Common myeloid progenitor, CD34-positive (primary cell): ENCODE measurements around the gene DCAF7.
A peak's percentile ranks its signal among the peaks of the same experiment; 100 is the strongest.

Experiments used
- CTCF ChIA-PET: fragments of 350-600 bp; sonication (Branson Sonifier 250); formaldehyde crosslinking; loops from one replicate; lab custom pipeline; 2021; ENCODE audit warnings: antibody characterized with exemption; lab: Charles Lee
- POLR2A ChIA-PET: fragments of 350-600 bp; sonication (Branson Sonifier 250); formaldehyde crosslinking; loops from one replicate; lab custom pipeline; 2021; ENCODE audit warnings: antibody characterized with exemption; lab: Charles Lee
- DNase-seq, 3 donors: peaks; one replicate each; pipeline versions ENCODE4 v3.0.0 to v3.0.0-alpha.2; 2013
- H3K27ac ChIP-seq, 2 experiments: 1 replicate in 1 of 2; 2 replicates in 1 of 2; pipeline ENCODE4 v1.7.0; 2013; ENCODE audit warnings: inconsistent platforms in 2 of 2, low read length in 2 of 2, mild to moderate bottlenecking in 2 of 2, low read depth in 1 of 2, moderate library complexity in 1 of 2; ENCODE audit not compliant: severe bottlenecking in 2 of 2, insufficient read depth in 1 of 2, poor library complexity in 1 of 2
- H3K27me3 ChIP-seq, 5 experiments: replicated peaks in 2 of 5; 1 replicate in 3 of 5; 2 replicates in 2 of 5; pipeline versions ENCODE4 v1.6.1 to v1.7.0; 2013; ENCODE audit warnings: low read length in 4 of 5, mild to moderate bottlenecking in 2 of 5, moderate library complexity in 2 of 5, inconsistent platforms in 1 of 5; ENCODE audit not compliant: insufficient read depth in 5 of 5, control insufficient read depth in 4 of 5
- H3K36me3 ChIP-seq, 4 experiments: 1 replicate in 2 of 4; 2 replicates in 2 of 4; pipeline versions ENCODE4 v1.6.1 to v1.7.0; 2013; ENCODE audit warnings: low read length in 3 of 4, control low read depth in 1 of 4, mild to moderate bottlenecking in 1 of 4; ENCODE audit not compliant: control insufficient read depth in 4 of 4, insufficient read depth in 4 of 4
- H3K4me1 ChIP-seq, 4 experiments: 1 replicate in 3 of 4; 2 replicates in 1 of 4; pipeline versions ENCODE4 v1.6.1 to v1.7.1; 2013; ENCODE audit warnings: low read length in 3 of 4, mild to moderate bottlenecking in 3 of 4, control low read depth in 1 of 4, inconsistent platforms in 1 of 4, moderate library complexity in 1 of 4; ENCODE audit not compliant: control insufficient read depth in 4 of 4, insufficient read depth in 4 of 4; ENCODE audit errors: control extremely low read depth in 1 of 4
- H3K4me3 ChIP-seq, 7 experiments: 1 replicate in 4 of 7; 2 replicates in 3 of 7; pipeline versions ENCODE4 v1.5.1 to v1.7.0; 2013; ENCODE audit warnings: mild to moderate bottlenecking in 7 of 7, low read length in 6 of 7, moderate library complexity in 6 of 7, inconsistent platforms in 2 of 7, low read depth in 2 of 7, control low read depth in 1 of 7; ENCODE audit not compliant: insufficient read depth in 4 of 7, control insufficient read depth in 1 of 7; ENCODE audit errors: extremely low read depth in 1 of 7
- H3K9me3 ChIP-seq, 5 experiments: 1 replicate in 4 of 5; 2 replicates in 1 of 5; pipeline versions ENCODE4 v1.6.1 to v1.7.1; 2013; ENCODE audit warnings: low read length in 4 of 5, mild to moderate bottlenecking in 2 of 5, inconsistent platforms in 1 of 5, low read depth in 1 of 5, moderate library complexity in 1 of 5; ENCODE audit not compliant: control insufficient read depth in 4 of 5, insufficient read depth in 2 of 5; ENCODE audit errors: control extremely low read depth in 1 of 5
- WGBS: methylation state at CpG from one replicate; pipeline ENCODE4 v1.1.5; 2013; ENCODE audit not compliant: insufficient coverage; 5-methylcytosine and 5-hydroxymethylcytosine counted together

DCAF7 gene

GRCh38 chr17:63534078-63534570, 16.2 kb upstream of the DCAF7 start:
- POLR2A ChIA-PET: no interaction called here
- WGBS: 95% methylated on average over 15 of the region's 17 CpGs
- CTCF ChIA-PET: no interaction called here

GRCh38 chr17:63534816-63535455, 15.3 kb upstream of the DCAF7 start:
- ChIA-PET CTCF (no interaction called here), POLR2A (no interaction called here)
- no peaks in the 10 kb centered on the region for H3K9me3 ChIP-seq
- WGBS: 92% methylated on average over 13 of the region's 13 CpGs
- H3K36me3 ChIP-seq: no peaks in the 10 kb centered on the region
- no peak overlapping the region for H3K4me3 ChIP-seq
- no peak for DNase-seq
- peaks cover 0 to 9% (median 8%) of the 10 kb centered on the region in 4 experiments for H3K4me1 ChIP-seq
- no peak overlapping the region for H3K27ac ChIP-seq
- H3K27me3 ChIP-seq: peaks cover 0 to 25% (median 14%) of the 10 kb centered on the region in 5 experiments

More at GRCh38 chr17:63534078-63534570, 16.2 kb upstream of the DCAF7 start:
- Histone ChIP-seq H3K9me3 (no peaks in the 10 kb centered on the region), H3K4me3 (no peak overlapping the region), H3K36me3 (no peaks in the 10 kb centered on the region), H3K4me1 (peaks cover 0 to 9% (median 8%) of the 10 kb centered on the region in 4 experiments), H3K27ac (no peak overlapping the region), H3K27me3 (peaks cover 0 to 24% (median 12%) of the 10 kb centered on the region in 5 experiments)
- no peak for DNase-seq

DNA sequence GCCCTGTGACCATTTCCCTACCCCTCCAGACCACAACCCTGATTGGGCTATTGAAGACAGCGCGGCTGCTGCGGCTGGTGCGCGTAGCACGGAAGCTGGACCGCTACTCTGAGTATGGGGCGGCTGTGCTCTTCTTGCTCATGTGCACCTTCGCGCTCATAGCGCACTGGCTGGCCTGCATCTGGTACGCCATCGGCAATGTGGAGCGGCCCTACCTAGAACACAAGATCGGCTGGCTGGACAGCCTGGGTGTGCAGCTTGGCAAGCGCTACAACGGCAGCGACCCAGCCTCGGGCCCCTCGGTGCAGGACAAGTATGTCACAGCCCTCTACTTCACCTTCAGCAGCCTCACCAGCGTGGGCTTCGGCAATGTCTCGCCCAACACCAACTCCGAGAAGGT, 14.6 kb upstream of the DCAF7 start:
- Histone ChIP-seq H3K36me3 (no peaks in the 10 kb centered on the region), H3K4me1 (peaks cover 0 to 12% (median 10%) of the 10 kb centered on the region in 4 experiments), H3K27ac (no peak overlapping the region), H3K4me3 (no peak overlapping the region), H3K9me3 (no peaks in the 10 kb centered on the region), H3K27me3 (peaks cover 0 to 25% (median 14%) of the 10 kb centered on the region in 5 experiments)
- no peak for DNase-seq
- ChIA-PET POLR2A (no interaction called here), CTCF (no interaction called here)
- 98% methylated on average over 23 of the region's 24 CpGs for WGBS

DNA sequence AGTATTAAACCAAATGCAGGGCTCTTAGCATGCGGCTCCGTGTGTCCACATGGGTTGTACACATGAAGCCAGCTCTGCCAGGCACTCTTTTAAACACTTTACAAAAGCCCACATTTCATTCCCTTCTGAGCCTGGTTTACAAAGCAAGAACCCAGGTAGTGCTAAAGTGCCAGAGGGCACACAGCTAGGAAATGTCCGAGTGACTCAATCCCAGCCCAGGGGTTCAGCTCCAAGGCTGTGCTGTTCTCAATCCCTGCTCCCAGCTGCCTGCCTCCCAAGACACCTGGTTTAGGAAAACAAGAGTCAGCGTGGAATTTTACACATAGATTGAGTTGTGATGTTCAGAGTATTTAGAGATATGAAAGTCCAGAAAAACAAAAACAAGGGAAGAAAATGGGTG, 13.3 kb upstream of the DCAF7 start:
- H3K4me3 ChIP-seq: no peak overlapping the region
- H3K9me3 ChIP-seq: no peaks in the 10 kb centered on the region
- no peaks in the 10 kb centered on the region for H3K36me3 ChIP-seq
- no peak for DNase-seq
- H3K4me1 ChIP-seq: peaks cover 0 to 23% (median 15%) of the 10 kb centered on the region in 4 experiments
- no peak overlapping the region for H3K27ac ChIP-seq
- WGBS: 92% methylated on average over 4 of the region's 4 CpGs
- CTCF ChIA-PET: interaction anchor here (0.7 to 1.5 kb wide), 3 partner anchors 13 to 75 kb away, joined by 3 read pairs; no protein-coding TSS in a partner anchor
- POLR2A ChIA-PET: no interaction called here
- H3K27me3 ChIP-seq: peaks cover 0 to 25% (median 14%) of the 10 kb centered on the region in 5 experiments

DNA sequence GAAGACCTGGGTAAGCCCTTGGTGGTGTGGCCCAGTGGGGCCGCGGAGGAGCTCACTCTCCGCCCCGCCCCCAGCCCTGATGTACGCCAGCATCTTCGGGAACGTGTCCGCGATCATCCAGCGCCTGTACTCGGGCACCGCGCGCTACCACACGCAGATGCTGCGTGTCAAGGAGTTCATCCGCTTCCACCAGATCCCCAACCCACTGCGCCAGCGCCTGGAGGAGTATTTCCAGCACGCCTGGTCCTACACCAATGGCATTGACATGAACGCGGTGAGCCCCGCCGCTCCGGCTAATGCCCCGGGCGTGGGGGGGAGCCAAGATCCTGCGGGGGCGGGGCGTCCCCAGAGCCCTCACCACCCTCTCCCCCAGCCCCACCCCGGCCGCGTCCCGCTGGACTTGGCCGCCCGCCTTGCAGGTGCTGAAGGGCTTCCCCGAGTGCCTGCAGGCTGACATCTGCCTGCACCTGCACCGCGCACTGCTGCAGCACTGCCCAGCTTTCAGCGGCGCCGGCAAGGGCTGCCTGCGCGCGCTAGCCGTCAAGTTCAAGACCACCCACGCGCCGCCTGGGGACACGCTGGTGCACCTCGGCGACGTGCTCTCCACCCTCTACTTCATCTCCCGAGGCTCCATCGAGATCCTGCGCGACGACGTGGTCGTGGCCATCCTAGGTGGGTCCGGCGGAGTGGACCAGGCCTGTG, 12.1 kb upstream of the DCAF7 start:
- Histone ChIP-seq H3K4me3 (peak overlapping the region in 3 of 7 experiments; percentile 45 to 66 (median 53)), H3K27me3 (peaks cover 0 to 25% (median 14%) of the 10 kb centered on the region in 5 experiments), H3K27ac (no peak overlapping the region), H3K9me3 (no peaks in the 10 kb centered on the region), H3K4me1 (peaks cover 0 to 26% (median 15%) of the 10 kb centered on the region in 4 experiments), H3K36me3 (no peaks in the 10 kb centered on the region)
- ChIA-PET POLR2A (no interaction called here), CTCF (interaction anchor here (0.7 to 1.5 kb wide), 2 partner anchors 11 to 40 kb away, joined by 3 read pairs; no protein-coding TSS in a partner anchor)
- peak in 2 of 3 donors; percentile 43 to 59 for DNase-seq
- WGBS: 8% methylated on average over 50 of the region's 62 CpGs

DNA sequence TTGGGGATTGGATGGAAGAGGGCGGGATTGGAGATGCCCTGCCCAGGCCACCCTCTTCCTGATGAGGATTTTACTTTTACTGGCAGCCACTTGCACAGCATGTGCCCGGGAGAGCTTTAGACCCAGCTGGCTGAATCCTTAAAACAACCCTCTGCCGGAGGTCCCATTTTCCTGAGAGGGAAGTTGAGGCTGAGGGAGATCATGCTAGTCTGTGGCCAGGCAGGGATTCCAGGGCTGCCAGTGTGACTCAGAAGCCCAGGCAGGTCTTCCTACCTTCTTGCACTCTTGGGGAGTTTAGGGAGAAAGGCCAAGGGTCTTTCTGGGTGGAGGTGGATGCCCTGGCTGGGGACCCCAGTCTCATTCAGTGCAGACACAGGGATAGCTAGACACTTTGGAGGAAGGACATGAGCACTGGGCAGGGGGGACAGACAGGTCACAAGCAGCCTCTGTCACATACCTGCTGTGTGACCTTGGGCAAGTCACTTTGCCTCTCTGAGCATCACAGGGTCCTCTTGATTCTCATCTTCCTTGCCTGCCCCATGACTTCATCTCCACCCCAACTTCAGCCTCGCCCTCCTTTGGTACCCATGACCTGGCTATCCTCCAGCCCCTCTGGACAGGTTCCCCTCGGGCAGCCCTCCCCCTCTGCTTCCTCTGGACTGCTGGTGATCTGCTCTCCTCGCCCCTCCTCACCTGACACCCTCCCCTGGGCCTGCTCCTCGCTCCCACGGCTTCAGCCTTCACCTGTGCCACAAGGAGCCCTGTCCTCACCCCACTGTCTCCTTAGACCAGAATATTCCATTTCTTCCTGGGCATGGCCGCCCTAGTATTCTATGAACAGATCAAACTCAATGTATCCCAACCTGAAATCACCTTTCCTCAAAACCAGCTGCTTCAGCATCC, 11.3 kb upstream of the DCAF7 start:
- H3K4me3 ChIP-seq: peak overlapping the region in 1 of 7 experiments; percentile 53
- no peaks in the 10 kb centered on the region for H3K36me3 ChIP-seq
- H3K27me3 ChIP-seq: peaks cover 0 to 25% (median 14%) of the 10 kb centered on the region in 5 experiments
- H3K9me3 ChIP-seq: no peaks in the 10 kb centered on the region
- H3K4me1 ChIP-seq: peaks cover 0 to 33% (median 17%) of the 10 kb centered on the region in 4 experiments
- 83% methylated on average over 9 of the region's 9 CpGs for WGBS
- CTCF ChIA-PET: no interaction called here
- no peak overlapping the region for H3K27ac ChIP-seq
- POLR2A ChIA-PET: no interaction called here
- no peak for DNase-seq
